Measurements from ENCODE around the gene MCMBP.
"Not testable (repeated sequence)": the region's sequence is repeated elsewhere in the genome, so short reads cannot be mapped to it uniquely, and the experiment has no call there.

Gene MCMBP

DNA sequence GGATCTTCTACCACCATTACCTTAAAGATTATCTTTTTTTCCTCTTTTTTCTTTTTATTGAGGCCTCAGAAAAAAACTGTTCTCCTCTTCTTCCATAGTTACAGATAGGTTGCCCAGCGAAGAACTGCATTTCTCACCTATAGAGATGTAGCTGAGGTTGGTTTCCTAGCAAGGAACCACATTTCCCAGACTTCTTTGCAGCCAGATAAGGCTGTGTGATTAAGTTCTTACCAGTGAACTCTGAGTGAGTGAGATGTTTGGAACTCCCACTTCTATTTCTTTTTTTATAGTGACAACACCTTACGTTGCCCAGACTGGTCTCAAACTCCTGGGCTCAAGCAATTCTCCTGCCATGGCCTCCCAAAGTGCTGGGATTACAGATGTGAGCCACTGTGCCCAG is 5.9 kb upstream of the MCMBP start:
- no peak for DNase-seq (ENCODE audit: low spot score)

GRCh38 chr10:119872860-119873681 is 428 bp upstream of the MCMBP start:
- peak; percentile 84 for DNase-seq (ENCODE audit: low spot score)

DNA sequence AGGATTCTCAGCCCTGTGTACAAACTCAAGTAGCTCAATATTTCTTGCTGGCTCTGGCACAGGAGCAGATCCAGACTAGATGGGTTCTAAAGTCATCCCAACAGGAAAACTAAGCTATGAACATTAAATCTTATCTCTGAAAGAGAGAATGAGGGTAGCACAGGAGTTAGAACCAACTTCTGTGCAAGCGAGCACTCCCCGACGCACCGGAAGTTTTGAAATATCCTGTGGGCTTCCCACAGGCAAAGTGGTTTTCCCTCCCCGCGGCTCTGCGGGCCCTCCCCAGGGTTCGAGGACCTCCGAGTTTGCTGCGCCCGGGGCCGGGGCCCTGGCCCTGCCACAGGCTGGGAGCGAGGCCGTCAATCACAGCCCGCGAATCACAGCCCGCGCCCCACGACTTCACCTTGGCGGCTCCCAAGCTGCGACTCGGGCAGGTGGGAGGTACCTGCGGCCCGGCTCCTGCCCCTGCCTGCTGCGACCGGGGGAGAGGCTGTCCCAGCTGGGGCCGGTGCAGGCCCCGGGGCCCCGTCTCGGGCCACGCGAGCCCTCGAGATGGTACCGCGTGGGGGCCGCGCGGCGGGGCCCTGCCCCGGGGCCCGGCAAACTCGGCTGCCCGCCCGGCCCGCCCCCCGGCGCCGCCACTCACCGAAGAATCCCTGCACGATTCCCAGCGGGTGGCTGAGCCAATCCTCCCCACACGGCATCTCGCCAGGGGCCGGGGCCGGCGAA is 598 bp downstream of the MCMBP start:
- DNase-seq (ENCODE audit: low spot score), result no peak

- DNase-seq (ENCODE audit: low spot score), result not testable (repeated sequence)
These were observed 3.2 kb downstream of the MCMBP start for GRCh38 chr10:119869398-119869797.

DNA sequence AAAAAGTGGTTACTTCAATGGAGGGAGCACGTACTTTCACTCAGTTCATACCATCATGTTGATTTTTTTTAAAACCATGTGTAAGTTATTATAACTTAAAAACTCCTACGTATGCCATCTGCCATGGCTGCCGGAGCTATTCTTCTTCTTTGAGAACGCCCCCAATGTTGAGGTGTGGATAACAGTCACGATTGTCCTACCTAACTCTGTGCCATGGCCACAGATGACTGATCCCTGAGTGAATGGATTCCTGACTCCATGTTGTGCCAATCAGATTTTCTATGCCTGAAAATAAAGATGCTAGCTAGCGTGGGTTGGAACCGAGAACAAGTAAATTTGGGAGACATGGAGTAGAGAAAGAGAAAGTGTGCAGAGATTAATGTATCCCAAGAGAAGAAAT is 5.3 kb downstream of the MCMBP start:
- no peak for DNase-seq (ENCODE audit: low spot score)

GRCh38 chr10:119865699-119866240 is 6.9 kb downstream of the MCMBP start:
- no peak for DNase-seq (ENCODE audit: low spot score)

GRCh38 chr10:119863951-119864565 is 8.6 kb downstream of the MCMBP start:
- no peak for DNase-seq (ENCODE audit: low spot score)

DNA sequence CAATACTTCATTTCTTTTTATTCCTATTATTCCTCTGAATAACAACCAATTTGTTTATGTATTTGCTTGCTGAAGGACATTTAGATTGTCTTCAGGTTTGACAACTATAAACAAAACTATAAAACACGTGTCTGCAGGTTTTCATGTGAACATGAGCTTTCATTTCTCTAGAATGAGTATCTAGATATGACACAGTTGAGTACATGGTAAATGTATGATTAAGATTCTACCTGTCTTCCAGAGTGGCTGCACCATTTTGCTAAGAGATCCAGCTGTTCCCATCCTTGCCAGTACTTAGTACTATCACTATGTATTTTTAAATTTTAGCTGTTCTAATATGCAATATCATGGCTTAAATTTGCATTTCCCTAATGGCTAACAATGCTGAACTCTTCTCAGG is 10.1 kb downstream of the MCMBP start:
- DNase-seq (ENCODE audit: low spot score), result no peak

- no peak for DNase-seq (ENCODE audit: low spot score)
These were observed 11.6 kb downstream of the MCMBP start for GRCh38 chr10:119860866-119861607.

- DNase-seq (ENCODE audit: low spot score), result peak; percentile 73
These were observed 13.0 kb downstream of the MCMBP start for GRCh38 chr10:119859420-119860258.

DNA sequence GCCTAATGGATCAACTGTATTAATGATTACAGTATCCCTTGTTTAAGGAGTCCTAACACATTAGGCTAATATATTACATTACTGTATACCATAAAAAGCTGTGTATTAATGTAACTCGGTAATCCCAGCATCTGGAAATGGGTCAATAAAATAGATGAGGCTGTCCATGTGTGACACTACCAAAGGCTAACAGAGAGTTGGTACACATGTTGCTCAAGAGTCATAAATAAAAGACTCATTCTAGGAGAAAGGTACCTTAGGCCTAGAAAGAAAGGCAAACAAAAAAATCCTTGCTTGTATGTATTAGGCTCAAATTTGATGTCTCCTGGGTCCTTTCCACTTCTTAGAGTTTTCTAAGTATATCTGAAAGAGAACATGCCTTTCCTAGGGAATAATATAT is 14.6 kb downstream of the MCMBP start:
- no peak for DNase-seq (ENCODE audit: low spot score)

DNA sequence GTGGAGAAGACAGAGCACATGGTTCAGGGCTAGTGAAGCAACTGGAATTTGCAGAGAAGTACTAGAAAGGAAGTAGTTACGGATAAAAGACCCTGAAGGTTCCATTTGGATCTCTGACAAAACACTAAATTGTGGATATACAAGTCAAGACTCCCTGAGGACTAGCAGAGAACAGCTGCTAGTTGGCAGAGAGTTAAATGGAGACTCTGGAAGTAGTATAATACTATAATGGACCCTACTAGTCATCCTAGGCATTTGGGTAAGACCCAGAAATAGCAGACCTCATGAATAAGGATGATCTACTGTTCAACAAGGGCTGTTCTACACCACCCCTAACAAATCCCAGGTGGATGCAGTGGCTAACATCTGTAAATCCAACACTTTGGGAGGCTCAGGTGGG is 19.1 kb downstream of the MCMBP start:
- no peak for DNase-seq (ENCODE audit: low spot score)

DNA sequence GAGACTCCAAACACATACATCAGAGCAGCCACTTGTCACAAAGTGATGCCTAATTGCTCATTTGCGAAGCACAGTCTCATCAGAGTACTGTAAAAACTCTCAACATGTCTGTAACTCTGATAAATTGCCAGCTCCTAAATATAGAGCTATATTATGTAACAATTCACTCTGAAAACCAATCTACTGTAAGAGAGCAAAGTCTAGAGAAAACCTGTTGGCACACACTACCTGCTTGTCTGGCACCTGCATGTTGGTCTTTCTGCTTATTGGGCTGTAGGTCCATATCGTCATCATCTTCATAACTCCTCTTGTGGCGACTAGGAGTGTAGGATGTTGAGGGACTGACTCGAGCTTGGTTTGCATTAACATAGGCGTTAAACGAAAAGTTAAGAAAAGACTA is 19.8 kb downstream of the MCMBP start:
- no peak for DNase-seq (ENCODE audit: low spot score)

DNA sequence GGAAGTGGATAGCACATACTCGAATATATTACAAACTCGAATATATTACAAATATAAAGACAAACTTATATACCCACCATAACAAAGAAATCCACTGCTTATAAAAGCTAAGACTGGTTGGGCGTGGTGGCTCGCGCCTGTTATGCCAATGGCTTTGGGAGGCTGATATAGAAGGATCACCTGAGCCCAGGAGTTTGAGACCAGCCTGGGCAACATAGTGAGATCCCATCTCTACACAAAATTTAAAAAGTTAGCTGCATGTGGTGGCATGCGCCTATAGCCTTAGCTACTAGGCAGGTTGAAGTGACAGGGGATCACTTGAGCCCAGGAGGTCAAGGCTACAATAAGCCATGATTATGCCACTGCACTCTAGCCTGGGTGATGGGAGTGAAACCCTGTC is 20.4 kb downstream of the MCMBP start:
- no peak for DNase-seq (ENCODE audit: low spot score)

- DNase-seq (ENCODE audit: low spot score), result no peak
These were observed 22.7 kb downstream of the MCMBP start for GRCh38 chr10:119849944-119850343.

DNA sequence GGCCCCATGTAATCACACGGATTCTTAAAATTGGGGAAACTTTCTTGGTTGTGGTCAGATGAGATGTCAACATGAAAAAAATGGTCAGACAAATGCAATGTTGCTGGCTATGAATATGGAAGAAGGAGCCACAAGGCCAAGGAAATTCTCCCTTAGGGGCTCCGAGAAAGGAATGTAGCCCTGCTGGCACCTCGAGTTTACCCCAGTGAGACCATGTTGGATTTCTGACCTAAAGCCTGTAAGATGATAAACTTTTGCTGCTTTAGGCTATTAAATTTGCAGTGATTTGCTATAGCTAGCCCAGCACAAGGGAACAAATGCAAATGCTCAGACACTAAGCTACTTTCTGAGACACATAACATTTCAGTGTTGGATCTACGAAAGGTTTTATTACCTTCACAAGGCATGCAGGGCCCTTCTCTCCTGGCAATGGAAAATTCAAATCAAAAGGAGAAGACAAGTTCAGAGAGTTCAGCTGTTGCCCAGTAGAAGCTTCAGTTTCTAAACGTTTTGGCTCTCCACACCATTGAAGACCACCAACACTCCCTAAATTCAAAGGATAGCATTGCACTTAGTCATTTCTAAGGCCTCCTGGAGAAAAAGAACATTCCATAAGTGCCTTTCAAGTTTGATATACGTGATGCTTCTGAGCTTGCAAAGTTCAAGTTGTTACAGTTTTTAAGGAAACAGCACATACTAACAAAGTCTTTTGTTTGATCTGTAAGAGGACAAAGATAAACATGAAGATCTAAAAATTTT is 23.4 kb downstream of the MCMBP start:
- no peak for DNase-seq (ENCODE audit: low spot score)

- no peak for DNase-seq (ENCODE audit: low spot score)
These were observed 27.0 kb downstream of the MCMBP start for GRCh38 chr10:119845656-119846055.

DNA sequence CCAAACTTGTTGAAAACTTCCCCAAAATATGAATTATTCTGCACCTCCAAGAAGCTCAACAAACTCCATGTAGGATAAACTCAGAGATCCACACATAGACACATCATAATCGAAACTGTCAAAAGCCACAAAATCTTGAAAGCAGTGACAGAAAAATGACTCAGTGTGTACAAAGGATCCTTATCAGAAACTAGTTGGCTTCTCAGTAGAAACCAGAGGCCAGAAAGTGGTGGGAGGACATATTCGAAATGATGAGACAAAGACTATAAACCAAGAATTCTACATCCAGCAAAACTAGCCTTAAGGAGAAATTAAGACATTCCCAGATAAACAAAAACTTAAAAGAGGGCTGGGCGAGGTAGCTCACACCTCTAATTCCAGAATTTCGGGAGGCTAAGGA is 38.5 kb downstream of the MCMBP start:
- DNase-seq (ENCODE audit: low spot score), result no peak

- no peak for DNase-seq (ENCODE audit: low spot score)
These were observed 39.7 kb downstream of the MCMBP start for GRCh38 chr10:119832951-119833350.

GRCh38 chr10:119831656-119832055 is 41.0 kb downstream of the MCMBP start:
- no peak for DNase-seq (ENCODE audit: low spot score)
